Uterus (tissue), 4 donors: ENCODE results near the gene SKIDA1. TPM values are rescaled to one million over a fixed set of nuclear protein-coding genes. Genes with fewer than 3 reads are reported as not detected.

ENCODE experiments used
- DNase-seq, 2 donors: peaks; one replicate each; pipeline ENCODE4 v3.0.0-alpha.2; 2019 to 2020
- H3K27ac ChIP-seq, 2 donors: fragments of 200-600 bp; sonication (generic); 1 replicate in 1 of 2; 2 replicates in 1 of 2; pipeline ENCODE4 v1.5.1; 2016 to 2018
- H3K27me3 ChIP-seq, 2 donors: fragments of 200-600 bp; sonication (generic); one replicate each; pipeline ENCODE4 v1.5.1; 2018 to 2019; ENCODE audit warnings: control low read depth in 1 of 2
- H3K36me3 ChIP-seq, 2 donors: fragments of 200-600 bp; sonication (generic); one replicate each; pipeline ENCODE4 v1.5.1; 2019; ENCODE audit warnings: control low read depth in 1 of 2
- H3K4me1 ChIP-seq, 2 donors: fragments of 200-600 bp; sonication (generic); one replicate each; pipeline ENCODE4 v1.5.1; 2018 to 2019; ENCODE audit warnings: control low read depth in 1 of 2
- H3K4me3 ChIP-seq, 2 donors: fragments of 200-600 bp; sonication (generic); 1 replicate in 1 of 2; 2 replicates in 1 of 2; pipeline ENCODE4 v1.5.1; 2018 to 2019; ENCODE audit warnings: mild to moderate bottlenecking in 1 of 2
- H3K9me3 ChIP-seq, 2 donors: fragments of 200-600 bp; sonication (generic); one replicate each; pipeline ENCODE4 v1.5.1; 2019; ENCODE audit warnings: control low read depth in 1 of 2
- POLR2A ChIP-seq, 2 donors: fragments of 450-650 bp; IDR thresholded peaks; one replicate each; pipeline ENCODE4 v1.6.1; 2016; ENCODE audit warnings: antibody characterized with exemption in 2 of 2, mild to moderate bottlenecking in 1 of 2, moderate library complexity in 1 of 2
- intact Hi-C: fragments of 100-400 bp; cut with DNase I; formaldehyde crosslinking; loops from one replicate; pipeline ENCODE4 v1.15.1; 2023; ENCODE audit warnings: low total_unique reads
- total RNA-seq, 4 donors: library from RNA; depleted of rRNA in 3 of 4; stranded (reverse); fragments of >200 nt in 3 of 4; gene quantifications; one replicate each; pipeline versions ENCODE4 v1.1.0 to v1.2.4, GENCODE V29; 2014 to 2023
- TF ChIP-seq, protein P1 (sequence below), 4 experiments: fragments of 200-600 bp in 2 of 4; fragments of 450-650 bp in 2 of 4; sonication (generic) in 2 of 4; IDR thresholded peaks; one replicate each; pipeline ENCODE4 v1.5.1; 2016 to 2019; ENCODE audit warnings: antibody characterized with exemption in 4 of 4, mild to moderate bottlenecking in 2 of 4, moderate library complexity in 1 of 4
- donor health status: DM: yes; HTN: yes; CAD: no.

Gene SKIDA1
- total RNA-seq, 4 donors from 2014 or later = 0.26 to 4.9 (median 1.6) TPM; not detected in 1

DNA sequence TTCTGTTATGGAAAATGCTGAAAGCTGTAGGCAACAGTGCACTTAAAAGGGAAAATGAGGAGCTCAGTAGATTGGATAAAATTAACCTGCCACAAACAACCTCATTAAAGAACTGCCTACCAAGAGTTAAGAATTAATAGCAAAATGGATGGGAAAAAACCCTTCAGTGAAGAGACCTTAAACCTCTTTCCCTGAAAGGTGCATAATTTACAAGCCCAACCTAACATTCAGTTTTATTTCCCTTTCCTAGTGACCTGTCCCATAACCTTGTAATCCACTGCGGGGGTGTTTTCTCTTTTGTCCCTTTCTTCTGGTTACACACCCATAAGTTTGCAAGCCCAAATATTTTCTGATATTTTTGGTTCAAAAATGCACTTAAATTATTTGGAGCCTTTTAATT, 21.9 kb downstream of the SKIDA1 start:
- TF ChIP-seq POLR2A (IDR thresholded peaks at IDR 0.05) = no peak
- TF ChIP-seq, protein P1, sequence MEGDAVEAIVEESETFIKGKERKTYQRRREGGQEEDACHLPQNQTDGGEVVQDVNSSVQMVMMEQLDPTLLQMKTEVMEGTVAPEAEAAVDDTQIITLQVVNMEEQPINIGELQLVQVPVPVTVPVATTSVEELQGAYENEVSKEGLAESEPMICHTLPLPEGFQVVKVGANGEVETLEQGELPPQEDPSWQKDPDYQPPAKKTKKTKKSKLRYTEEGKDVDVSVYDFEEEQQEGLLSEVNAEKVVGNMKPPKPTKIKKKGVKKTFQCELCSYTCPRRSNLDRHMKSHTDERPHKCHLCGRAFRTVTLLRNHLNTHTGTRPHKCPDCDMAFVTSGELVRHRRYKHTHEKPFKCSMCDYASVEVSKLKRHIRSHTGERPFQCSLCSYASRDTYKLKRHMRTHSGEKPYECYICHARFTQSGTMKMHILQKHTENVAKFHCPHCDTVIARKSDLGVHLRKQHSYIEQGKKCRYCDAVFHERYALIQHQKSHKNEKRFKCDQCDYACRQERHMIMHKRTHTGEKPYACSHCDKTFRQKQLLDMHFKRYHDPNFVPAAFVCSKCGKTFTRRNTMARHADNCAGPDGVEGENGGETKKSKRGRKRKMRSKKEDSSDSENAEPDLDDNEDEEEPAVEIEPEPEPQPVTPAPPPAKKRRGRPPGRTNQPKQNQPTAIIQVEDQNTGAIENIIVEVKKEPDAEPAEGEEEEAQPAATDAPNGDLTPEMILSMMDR (IDR thresholded peaks at IDR 0.05) = no peak
- no peaks in the 10 kb centered on the region for H3K9me3 ChIP-seq
- intact Hi-C loops = loop anchor here (5.0 kb wide), 1 partner anchor 234 kb away; no protein-coding TSS in a partner anchor
- no peaks in the 10 kb centered on the region for H3K4me1 ChIP-seq
- no peak for DNase-seq
- H3K36me3 ChIP-seq = no peaks in the 10 kb centered on the region
- H3K27ac ChIP-seq = no peak overlapping the region
- no peaks in the 10 kb centered on the region for H3K27me3 ChIP-seq
- no peak overlapping the region for H3K4me3 ChIP-seq

DNA sequence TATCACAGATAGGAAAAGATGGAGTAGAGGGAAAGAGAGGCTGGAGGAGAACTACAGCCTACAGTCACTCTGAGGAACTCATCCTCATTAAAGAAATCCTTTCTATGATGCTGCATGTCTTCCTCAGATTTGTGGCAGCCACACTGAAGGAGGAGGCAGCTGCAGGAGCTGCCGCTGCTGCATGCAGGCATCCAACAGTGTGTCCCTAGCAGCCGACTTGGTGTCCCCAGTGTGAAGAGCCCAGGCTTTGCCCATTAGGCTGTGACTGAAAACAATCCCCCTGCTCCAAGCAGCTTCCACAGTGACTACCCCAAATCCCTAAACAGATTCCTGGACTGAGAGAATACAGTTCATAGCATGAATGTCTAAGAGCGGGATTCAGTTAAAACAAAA, 23.1 kb downstream of the SKIDA1 start:
- Histone ChIP-seq H3K9me3 (no peaks in the 10 kb centered on the region), H3K4me3 (no peak overlapping the region), H3K27ac (no peak overlapping the region), H3K27me3 (no peaks in the 10 kb centered on the region), H3K36me3 (no peaks in the 10 kb centered on the region), H3K4me1 (no peaks in the 10 kb centered on the region)
- intact Hi-C loops = loop anchor here (5.0 kb wide), 1 partner anchor 235 kb away; no protein-coding TSS in a partner anchor
- no peak for DNase-seq
- TF ChIP-seq POLR2A (IDR thresholded peaks at IDR 0.05) = no peak
- TF ChIP-seq, protein P1 (IDR thresholded peaks at IDR 0.05) = no peak

DNA sequence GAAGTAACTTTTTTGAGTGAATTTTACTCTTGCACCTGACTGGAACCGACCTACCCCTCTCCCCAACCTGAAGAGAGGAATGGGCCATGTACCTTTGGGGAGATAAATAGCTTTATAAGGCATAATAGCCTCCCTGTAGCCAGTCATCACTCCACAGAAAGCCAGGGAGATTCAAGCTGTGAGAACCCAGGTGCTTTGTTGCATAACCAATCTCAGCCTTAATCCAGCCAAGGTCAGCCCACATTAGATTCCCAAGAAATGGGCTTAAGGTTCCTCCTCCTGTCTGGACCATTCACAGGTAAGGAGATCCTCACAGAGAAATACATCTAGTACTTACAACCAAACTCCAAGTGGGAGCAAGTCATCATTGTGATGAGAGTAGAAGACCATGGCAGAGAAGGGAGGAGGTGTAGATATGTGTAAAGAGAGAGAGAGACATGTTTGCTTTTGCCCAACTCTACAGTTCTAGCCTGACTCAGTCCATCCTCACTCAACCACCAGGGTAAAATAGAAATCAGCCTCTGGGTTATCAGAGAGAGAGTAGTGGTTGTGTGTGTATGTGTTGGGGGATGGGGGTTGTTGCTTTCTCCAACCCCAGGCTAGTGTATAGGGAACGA, 23.6 kb downstream of the SKIDA1 start:
- H3K27ac ChIP-seq = no peak overlapping the region
- no peaks in the 10 kb centered on the region for H3K36me3 ChIP-seq
- DNase-seq = no peak
- TF ChIP-seq POLR2A (IDR thresholded peaks at IDR 0.05) = no peak
- TF ChIP-seq, protein P1 (IDR thresholded peaks at IDR 0.05) = no peak
- intact Hi-C loops = loop anchor here (5.0 kb wide), 1 partner anchor 235 kb away; no protein-coding TSS in a partner anchor
- no peaks in the 10 kb centered on the region for H3K4me1 ChIP-seq
- H3K4me3 ChIP-seq = no peak overlapping the region
- no peaks in the 10 kb centered on the region for H3K27me3 ChIP-seq
- H3K9me3 ChIP-seq = no peaks in the 10 kb centered on the region

DNA sequence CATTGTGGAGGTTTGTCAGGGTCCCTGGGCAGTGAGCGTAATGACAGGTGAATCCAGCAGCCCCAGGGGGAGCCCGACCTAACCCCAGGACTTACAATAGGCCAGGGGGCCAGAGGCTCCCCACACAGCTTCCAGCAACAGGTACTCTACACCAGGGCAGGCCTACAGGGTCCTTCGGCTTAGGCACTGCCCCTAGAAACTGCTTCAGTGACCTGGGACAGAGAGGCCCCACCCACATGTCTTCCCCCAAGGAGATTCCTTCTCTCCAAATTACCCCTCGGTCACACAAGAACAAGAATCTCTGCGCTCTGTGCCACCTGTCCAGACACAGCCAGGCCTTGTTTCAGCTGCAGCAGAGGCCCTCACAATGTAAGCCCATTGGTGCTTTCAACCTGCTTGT, 24.4 kb downstream of the SKIDA1 start:
- intact Hi-C loops = loop anchor here (5.0 kb wide), 1 partner anchor 236 kb away; no protein-coding TSS in a partner anchor
- DNase-seq = no peak
- Histone ChIP-seq H3K27ac (no peak overlapping the region), H3K4me1 (no peaks in the 10 kb centered on the region), H3K4me3 (no peak overlapping the region), H3K27me3 (no peaks in the 10 kb centered on the region), H3K9me3 (no peaks in the 10 kb centered on the region), H3K36me3 (no peaks in the 10 kb centered on the region)
- no peak for TF ChIP-seq POLR2A (IDR thresholded peaks at IDR 0.05)
- TF ChIP-seq, protein P1 (IDR thresholded peaks at IDR 0.05) = no peak

DNA sequence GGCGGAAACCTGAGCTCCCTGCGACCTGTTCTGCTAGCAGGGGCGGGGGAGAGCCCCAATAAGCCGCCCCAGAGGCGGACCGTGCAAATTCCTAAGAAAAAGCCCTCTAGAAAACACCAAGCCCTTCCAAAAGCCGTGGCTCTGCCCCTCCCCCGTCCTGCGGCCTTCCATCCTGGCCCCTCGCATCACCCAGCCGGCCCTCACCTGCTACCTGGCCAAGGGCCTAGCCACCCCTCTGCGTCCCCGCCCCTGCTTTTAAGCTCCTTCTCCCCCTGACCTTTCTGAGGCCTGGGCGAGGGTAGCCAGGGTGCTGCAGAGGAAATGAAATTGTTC, 24.9 kb downstream of the SKIDA1 start:
- Histone ChIP-seq H3K4me1 (no peaks in the 10 kb centered on the region), H3K27me3 (no peaks in the 10 kb centered on the region), H3K4me3 (no peak overlapping the region), H3K36me3 (no peaks in the 10 kb centered on the region), H3K27ac (no peak overlapping the region), H3K9me3 (no peaks in the 10 kb centered on the region)
- intact Hi-C loops = loop anchor here (5.0 kb wide), 1 partner anchor 237 kb away; no protein-coding TSS in a partner anchor
- no peak for DNase-seq
- no peak for TF ChIP-seq POLR2A (IDR thresholded peaks at IDR 0.05)
- TF ChIP-seq, protein P1 (IDR thresholded peaks at IDR 0.05) = no peak
